OCI-LY7 (cell line): Measurements from ENCODE around the gene B3GALT6.

Experiments
- EZH2phosphoT487 ChIP-seq: fragments of 200-600 bp; sonication (generic); IDR thresholded peaks from 2 replicates; pipeline ENCODE4 v1.6.1; 2018; ENCODE audit warnings: low read depth, borderline replicate concordance, mild to moderate bottlenecking, mixed run types, antibody characterized with exemption, low read length, moderate library complexity, mixed read lengths
- TF ChIP-seq, protein P1 (sequence below): fragments of 200-600 bp; sonication (generic); conservative IDR thresholded peaks from 2 replicates; pipeline ENCODE4 v1.5.1; 2014; ENCODE audit warnings: mild to moderate bottlenecking, antibody characterized with exemption, low read length, moderate library complexity, mixed read lengths

DNA sequence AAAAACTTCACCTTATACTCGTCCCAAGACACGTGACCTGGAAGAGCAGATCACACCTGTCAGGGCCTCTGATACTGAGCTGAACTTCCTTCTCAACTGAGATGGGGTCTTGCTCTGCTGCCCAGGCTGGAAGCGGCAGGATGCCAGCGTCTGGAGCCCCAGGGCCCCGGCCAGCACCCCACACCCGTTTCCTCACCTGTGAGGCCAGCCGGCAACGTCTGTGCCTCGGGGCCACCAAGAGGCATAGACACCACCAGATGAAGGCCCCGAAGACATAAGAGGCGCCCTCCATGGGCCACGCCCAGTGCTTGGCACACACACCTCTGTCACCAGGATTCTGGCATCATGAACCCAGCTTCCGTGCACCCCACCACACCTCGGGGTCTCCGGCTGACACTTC lies 8.7 kb upstream of the B3GALT6 start:
- TF ChIP-seq, protein P1, sequence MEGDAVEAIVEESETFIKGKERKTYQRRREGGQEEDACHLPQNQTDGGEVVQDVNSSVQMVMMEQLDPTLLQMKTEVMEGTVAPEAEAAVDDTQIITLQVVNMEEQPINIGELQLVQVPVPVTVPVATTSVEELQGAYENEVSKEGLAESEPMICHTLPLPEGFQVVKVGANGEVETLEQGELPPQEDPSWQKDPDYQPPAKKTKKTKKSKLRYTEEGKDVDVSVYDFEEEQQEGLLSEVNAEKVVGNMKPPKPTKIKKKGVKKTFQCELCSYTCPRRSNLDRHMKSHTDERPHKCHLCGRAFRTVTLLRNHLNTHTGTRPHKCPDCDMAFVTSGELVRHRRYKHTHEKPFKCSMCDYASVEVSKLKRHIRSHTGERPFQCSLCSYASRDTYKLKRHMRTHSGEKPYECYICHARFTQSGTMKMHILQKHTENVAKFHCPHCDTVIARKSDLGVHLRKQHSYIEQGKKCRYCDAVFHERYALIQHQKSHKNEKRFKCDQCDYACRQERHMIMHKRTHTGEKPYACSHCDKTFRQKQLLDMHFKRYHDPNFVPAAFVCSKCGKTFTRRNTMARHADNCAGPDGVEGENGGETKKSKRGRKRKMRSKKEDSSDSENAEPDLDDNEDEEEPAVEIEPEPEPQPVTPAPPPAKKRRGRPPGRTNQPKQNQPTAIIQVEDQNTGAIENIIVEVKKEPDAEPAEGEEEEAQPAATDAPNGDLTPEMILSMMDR, result no peak
- TF ChIP-seq EZH2phosphoT487, result no peak
